Measurements from ENCODE around the gene HOXA13. TPM values are rescaled to one million over a fixed set of nuclear protein-coding genes. Genes with fewer than 3 reads are reported as not detected.

Gene HOXA13
- total RNA-seq, 1 experiment from 2014 or later = 7.4 TPM

GRCh38 chr7:27159266-27160144 is 40.4 kb downstream of the HOXA13 start:
- no peak for DNase-seq (ENCODE audit: low spot score)

DNA sequence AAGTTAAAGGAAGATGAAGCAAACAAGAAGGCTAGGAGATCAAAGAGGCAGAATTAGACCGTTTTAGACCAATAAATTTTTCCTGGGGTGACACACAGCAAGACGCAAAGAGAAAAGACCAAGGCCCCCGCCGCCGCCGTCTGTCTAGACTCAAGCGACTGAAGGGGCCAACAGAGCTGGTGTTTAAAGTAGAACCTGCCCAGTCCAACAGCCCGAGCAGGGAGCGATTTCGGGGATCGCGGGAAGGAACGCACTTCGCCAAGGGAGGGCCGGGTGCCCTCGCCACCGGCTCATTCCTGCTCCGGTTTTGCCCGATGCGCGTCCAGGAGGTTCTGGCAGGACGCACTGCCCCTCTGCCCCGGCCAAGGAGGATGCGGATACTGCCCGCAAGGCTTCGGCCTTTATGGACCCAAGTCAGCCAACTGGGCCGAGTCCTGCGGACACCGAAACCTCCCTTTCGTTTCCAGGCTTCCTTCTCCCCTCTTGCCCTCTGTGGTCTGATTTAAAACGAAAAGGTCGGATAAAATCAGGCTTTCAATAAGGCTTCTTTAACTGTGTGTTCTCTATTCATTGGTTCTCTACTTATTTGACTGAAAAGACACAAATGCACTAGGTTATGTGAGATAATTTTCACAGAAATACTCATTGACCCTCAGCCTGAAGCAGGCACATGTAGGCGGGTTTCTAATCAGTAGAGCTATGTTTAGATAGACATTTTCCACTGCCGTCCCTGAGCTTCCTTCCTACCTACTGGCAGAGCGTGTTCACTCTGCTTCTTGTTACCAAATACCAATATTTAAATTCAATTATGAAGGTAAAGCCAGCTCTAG is 41.2 kb downstream of the HOXA13 start:
- DNase-seq (ENCODE audit: low spot score) = no peak

GRCh38 chr7:27157702-27158431 is 42.0 kb downstream of the HOXA13 start:
- no peak for DNase-seq (ENCODE audit: low spot score)

DNA sequence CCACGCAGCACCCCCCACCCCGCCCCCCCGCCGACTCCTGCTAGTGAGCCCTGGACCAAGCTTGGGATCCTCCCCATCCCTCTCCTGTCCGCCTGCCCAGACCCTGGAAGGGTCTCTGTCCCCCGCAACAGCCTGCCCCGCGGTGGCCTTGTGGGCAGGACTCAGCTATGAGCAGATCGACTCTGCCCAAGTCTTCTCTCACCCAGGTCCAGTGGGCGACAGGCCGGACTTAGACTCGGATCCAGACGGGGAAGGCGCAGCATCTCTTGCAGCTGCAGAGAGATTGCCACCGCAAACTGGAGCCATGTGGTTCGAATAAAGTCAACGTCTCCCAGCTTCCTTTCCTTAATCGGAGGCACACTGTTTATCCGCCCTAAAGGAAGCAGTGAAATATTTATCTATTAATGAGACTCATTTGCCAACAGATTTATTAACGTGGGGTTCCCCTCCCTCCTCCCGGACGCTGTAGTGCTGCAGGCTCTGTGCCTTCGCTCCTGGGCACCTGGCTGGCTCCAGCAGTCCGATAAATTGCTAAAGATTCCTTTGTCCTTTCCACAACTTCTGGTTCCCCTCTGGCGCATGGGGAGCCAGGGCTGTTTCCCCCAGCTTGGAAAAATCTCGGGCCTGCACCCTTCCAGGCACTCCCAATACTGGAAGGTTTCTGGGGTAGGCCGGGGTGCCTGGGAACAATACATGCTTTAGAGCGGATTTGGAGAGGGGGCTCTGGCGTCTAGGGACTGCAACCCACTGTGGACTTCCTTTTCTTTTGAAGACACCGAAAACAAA is 42.8 kb downstream of the HOXA13 start:
- DNase-seq (ENCODE audit: low spot score) = no peak

- DNase-seq (ENCODE audit: low spot score) = peak; percentile 49
Observed at GRCh38 chr7:27156508-27156898, 43.4 kb downstream of the HOXA13 start, which contains the start of gene HOXA7. TSS of gene HOXA7 (minus strand) at chr7:27156675. CDS start at chr7:27156545, 130 bp downstream.

- no peak for DNase-seq (ENCODE audit: low spot score)
Observed at GRCh38 chr7:27155816-27156507, 43.9 kb downstream of the HOXA13 start.

DNA sequence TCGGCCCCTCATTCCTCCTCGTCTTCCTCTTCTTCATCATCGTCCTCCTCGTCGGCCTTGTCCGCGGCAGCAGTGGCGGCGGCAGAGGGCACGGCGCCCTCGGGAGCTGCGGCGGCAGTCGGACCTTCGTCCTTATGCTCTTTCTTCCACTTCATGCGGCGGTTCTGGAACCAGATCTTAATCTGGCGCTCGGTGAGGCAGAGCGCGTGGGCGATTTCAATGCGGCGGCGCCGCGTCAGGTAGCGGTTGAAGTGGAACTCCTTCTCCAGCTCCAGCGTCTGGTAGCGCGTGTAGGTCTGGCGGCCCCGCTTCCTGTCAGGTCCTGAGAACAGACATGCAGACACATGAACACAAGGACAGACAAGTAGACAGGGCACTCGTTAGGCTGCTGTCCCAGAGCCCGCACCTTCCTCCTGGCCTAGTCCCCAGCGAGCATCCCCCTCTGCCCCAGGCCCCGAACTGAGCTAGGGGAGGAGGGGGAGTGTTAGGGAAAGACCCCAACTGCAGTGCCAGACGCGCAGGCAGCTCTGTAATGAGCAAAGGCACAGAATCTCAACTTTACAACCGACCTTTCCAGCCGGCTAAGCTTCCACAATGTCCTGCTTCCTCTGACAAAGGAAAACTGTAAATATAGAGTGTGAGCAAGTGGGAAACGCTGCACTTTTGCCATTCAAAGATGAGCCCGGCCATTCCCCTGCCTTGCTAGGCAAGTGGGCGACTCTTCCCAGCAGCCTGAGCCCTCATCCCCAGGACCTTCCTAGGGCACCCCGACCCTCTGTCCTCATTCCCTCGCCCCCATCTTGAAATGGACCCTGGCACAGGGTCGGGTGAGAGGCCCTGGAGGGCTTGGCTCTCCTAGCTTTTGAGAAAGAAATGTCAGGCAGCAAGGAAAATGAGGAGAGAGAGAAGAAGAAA is 44.7 kb downstream of the HOXA13 start:
- DNase-seq (ENCODE audit: low spot score) = no peak

DNA sequence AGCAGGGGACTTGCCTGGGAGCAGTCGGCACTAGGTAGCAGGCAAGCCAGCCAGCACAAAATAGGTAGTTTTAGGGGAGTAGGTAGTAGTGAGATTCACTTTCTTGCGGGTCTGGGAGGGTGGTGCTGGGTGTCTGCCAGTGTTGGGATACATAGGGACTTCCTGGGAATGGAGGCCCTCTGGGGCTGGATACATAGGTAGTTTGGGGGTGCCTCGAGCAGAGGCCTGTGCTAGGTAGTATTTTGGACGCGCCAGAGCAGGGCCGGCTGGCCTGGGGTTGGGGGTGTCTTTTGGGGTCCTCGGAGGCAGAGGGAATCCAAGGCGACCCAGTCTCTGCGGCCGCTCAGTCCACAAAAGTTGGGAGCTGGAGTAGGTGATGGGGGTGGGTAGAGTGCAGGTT is 45.5 kb downstream of the HOXA13 start:
- DNase-seq (ENCODE audit: low spot score) = no peak

DNA sequence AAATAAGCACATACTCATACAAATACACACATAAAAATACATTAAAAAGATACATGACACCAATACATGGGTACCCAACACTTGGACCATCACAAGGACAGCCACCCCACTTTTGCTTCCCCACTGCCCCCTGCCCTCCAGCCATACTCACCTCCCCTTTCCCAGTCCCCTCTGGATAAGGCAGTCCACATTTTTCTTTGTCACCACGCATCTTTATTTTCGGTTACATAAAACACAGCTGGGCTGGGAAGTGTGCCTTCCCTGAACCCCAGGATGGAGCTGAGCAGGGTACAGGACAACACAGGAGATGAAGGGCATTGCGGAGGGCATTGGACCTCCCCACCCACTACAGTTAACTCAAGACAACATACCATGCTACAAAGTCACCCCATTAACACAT is 46.4 kb downstream of the HOXA13 start:
- DNase-seq (ENCODE audit: low spot score) = no peak

DNA sequence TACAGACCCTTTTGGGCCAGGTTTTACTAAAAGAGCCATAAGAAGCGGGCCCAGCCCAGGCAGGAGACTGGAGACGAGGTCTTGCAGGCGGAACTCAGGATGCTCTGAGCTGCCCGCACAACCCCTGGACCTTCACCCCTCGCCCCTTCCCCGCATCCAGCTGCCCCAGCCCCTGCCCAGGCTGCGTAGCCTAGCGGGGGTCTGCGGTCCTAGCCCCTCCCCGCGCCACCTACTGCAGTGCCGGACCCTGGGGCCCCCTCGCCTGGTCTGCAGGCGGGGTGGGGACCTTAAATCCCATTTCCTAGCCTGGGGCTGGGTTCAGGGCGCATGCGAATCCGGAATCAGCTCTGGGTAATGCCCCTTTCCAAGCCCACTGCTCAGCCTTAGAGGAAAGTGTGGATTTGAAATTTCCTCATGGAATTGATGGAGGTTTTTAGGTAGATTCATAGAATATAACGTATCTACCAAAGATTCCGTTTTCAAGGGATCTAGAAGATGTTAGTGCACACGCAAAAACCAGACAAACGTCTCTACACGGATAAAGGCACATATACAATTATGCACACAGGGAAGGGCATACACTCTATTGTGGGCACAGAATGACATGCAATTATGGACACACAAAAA is 47.0 kb downstream of the HOXA13 start:
- no peak for DNase-seq (ENCODE audit: low spot score)

DNA sequence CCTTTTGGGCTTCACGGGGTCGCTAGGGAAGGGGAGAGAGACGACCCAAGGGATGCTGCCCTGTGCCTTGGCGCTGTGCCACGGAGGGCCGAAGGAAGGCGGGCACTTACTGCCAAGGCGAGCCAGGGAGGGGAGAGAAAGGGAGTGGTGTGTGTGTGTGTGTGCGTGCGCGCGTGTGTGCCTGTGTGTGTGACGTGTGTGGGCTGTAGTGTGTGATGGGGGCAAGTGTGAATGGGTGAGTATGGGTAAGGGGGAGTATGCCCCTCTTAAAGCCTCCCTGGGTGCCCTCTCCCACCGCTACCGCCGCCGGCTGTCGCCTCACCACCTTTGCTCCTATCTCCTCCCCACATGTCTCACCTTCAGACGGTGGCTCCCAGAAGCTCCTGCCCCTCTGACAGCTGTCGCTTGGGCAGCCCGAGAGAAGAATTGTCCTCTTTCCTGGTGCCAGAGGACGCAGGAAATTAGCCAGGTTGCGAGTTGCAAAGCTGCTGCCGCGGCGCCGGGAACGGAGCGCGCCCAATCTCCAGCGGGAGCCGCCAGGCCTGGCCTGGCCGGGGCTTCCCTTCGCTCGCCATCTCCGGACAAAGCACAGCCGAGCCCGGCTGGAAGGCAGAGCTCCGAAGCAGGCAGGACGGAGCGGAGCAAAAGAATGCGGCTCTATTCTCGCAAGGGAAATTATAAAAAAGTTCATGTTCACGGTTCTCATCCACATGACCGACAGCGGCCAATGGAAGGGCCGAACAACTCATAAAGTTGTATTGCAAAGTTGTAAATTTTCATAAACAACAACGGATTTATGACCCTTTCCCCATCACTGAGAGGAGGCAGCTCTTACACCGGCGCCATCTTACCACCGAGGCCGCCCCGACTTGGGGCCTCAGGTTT is 47.7 kb downstream of the HOXA13 start, which contains the start of gene HOXA3:
Gene HOXA3 (minus strand): TSS at position 653 of the 885 bp plus-strand sequence. CDS start 41,943 bp downstream, outside the sequence.
- no peak for DNase-seq (ENCODE audit: low spot score)

GRCh38 chr7:27151341-27151930 is 48.5 kb downstream of the HOXA13 start:
- DNase-seq (ENCODE audit: low spot score) = no peak

DNA sequence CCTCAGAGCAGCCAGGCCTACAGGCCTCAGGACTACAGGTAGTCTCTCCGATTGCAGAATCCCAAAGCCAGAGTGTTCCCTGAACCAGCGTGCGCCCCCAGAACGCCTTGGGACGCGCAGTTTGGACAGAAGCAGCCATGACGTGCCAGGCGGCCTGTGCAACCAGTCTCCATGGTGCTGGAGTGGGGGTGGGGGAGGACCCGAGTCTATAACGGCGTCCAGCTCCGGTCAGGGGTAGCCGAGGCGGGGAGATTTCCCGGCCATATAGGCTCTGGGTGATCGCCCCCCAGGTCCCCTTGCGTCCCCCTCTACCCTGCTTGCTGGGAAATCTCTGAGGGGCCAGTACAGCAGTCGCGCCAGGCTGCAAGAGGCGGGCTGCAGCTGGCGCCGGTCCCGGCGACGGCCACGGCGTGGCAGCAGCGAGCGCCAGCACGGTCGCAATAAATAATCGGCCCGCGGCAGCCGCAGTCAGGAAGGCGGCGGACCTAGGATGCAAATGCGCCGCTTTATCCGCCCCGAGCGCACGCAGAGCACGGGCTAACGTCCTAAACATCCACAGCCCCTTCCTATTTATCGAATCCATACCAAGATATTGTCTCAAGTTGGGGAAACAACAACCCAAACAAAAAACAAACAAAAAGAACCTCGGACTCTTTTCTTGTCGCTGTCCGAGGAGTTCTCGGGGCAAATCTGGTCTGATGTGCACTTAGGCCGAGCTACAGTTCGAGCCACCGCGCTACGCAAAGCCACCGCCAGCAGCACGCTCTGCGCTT is 49.1 kb downstream of the HOXA13 start:
- peak; percentile 82 for DNase-seq (ENCODE audit: low spot score)

DNA sequence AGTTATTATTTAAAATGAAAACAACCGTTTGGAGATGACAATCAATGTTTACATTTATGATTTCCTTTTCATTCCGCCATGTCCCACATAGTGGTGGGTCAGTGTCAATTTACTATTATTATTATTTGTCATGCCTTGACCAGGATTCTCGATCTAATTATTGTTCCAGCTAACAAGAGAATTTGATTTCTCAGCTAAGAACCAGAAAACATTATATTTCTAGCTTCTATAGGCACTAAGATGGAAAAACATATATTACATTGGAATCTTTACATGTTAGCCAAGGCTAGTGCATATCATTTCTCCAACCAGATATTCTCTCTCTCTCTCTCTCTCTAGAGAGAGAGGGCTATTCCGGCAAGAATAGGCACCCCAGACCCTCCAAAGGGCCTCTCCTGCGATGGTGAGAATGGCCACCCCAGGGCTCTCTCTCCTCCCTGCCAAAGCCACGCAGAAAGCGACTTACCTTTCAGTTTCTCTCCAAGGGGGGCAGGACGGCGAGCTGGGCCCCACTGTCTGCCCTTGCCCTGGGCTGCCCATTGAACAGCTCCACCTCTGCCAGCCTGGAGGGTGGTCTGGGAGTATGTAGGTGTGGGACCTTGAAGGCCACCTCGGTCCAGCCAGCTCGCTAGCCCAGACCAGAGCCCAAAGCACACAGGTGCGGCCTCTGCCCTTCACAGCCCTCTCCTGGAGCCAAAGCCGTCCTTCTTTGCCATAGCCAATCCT is 49.9 kb downstream of the HOXA13 start:
- DNase-seq (ENCODE audit: low spot score) = no peak

DNA sequence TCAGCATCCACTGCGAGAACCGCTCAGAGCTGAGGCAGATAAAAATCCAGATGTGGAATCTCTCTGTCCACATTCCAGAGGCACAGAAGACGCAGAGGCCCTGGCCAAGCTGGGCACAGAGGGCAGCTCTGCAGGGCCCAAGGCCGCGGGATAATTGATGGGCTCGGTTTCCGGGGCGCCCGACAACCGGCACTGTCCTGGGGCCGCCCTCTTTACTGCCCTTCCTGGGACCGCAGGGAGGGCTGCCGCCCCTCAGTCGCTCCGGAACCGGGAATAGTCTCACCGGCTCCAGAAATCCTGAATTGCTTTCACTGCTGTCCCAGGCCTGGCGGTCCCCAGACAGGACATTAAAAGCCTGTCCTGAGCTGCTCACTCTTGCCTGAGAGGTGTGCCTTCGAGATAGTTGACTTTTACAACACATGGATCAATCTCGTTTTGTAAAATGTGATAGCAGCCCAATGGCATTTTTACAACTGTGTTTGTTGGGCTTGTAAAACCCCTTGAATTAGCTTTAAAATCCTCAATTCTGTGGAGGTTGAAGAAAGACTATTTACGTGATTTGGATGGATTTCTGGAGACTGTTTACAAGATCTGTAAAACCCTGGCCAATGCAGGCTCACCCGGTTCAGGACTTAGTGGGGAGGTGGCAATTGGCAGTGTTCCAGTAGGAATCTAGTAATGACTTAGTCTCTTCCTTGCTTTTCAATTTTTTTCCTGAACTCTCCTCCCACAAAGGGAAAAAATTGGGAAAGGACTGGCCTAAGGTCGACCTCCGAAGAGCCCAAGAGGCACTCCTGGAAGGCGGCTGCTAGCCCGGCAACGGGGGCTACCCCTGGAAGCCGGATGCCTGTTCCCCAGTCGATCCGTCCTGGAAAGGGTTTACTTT is 50.9 kb downstream of the HOXA13 start:
- DNase-seq (ENCODE audit: low spot score) = peak; percentile 52

All from H4 (cell line).